ENCODE measurements around the gene TTLL10.

The TTLL10 gene

DNA sequence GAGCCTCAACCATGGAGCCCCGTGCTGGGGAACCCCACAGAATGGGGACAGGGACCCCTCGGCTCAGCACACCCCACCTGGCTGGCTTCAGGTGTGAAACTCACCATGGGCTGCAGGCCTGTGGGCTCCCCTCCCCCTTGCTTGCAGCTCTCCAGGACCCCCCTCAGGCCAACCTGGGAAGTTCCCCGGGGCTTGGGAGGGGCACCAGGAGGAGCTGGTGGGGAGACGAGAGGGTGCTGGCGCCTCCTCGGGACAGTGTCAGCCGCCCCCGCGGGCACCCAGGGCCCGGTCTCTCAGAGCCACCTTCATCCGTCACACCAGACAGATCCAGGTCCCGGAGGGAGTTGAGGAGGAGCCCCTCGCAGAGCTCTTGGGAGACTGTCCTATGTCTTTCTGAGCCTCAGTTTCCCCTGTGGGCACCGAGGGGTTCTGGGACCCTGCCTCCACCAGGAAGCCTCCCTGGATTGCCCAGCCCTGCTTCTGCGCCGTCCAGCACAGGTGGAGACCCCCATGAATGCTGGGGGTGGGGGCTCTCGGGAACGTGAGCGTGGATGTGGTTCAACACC lies 33.4 kb downstream of the TTLL10 start:
- DNase-seq: peak; percentile 19

GRCh38 chr1:1207571-1207892 lies 33.9 kb downstream of the TTLL10 start:
- DNase-seq: no peak

DNA sequence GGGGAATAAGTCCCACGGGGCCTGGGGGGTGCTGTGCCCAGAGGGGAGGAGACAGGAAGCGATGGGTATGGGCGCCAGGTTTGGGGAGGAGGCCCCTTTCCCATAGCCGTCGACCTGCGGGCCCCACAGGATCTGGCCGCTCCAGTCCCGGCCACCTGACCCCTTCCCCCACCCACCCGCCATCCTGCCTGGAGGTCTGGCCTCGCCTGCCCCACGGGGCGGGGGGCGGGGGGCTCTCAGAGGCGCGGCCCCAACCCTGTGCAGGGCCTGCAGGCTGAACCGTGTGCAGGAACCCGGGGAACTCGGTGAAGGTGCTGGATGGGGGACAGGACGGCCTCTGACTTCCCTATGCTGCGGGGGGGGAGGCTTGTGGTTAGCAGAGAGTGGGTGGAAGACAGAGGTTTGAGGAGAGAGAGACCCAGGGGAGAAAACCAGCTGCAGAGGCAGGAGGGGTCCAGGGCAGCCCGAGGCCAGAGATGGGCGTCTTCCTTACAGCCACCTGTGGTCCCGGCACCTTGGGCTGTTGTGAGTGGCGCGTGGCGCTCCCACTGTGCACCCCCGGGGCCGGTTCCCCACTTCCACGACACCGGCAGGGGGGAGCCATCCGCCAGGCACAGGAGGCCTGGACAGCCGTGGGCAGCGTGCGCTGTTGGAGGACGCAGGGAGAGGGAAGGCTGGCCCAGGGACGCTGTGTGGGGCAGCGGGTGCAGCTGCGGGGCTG lies 35.2 kb downstream of the TTLL10 start:
- DNase-seq: peak; percentile 51

GRCh38 chr1:1210726-1211540 lies 37.3 kb downstream of the TTLL10 start:
- DNase-seq: peak; percentile 15

DNA sequence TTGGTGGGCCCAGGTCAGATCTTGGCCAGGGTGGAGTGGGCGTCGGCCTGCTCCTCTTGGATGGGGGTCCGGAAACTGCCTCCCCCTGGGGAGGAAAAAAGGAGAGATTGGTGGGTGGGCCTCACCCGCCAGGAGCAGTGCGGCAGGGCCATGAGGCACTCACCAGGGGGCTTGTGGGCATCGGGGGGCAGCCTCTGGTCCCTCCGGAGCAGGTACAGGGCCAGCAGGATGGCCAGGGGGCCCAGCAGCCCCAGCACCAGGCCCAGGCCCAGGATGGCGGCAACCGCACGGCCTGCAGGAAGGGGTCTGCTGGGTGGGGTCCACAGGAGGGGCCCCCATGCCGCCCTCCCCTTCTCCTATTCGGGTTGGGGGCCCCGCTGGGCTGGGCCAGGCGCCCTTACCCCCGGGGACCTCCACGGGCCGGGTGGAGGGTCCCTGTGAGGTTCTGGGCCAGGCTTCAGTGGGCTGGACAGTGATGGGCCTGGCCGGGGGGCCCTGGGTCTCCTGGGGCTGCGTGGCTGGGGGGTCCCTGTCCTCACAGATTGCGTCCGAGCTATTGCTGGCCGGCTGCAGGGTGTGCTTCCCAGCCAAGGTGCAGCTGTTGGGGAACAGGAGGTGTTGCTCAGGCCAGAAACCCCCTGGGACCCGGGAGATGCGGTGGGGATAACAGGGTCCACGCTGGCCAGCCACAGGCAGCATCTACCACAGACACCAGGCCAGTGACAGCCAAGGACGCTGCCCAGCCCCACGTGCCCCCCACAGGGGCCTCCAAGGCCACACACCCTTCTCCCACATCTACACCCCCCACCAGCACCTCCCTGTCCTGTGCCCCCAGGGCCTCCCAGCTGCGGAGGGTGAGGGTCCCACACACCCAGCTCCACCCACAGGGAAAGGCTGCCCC lies 38.1 kb downstream of the TTLL10 start:
- DNase-seq: peak; percentile 18

- peak; percentile 75 for DNase-seq
Measured at GRCh38 chr1:1212780-1213344, 39.2 kb downstream of the TTLL10 start.

GRCh38 chr1:1213345-1214265 lies 39.9 kb downstream of the TTLL10 start, which contains the start of gene TNFRSF4:
TNFRSF4 (minus strand) TSS chr1:1214153; CDS start chr1:1214127, 26 bp downstream.
- no peak for DNase-seq

GRCh38 chr1:1215080-1215676 lies 41.5 kb downstream of the TTLL10 start:
- DNase-seq: no peak

DNA sequence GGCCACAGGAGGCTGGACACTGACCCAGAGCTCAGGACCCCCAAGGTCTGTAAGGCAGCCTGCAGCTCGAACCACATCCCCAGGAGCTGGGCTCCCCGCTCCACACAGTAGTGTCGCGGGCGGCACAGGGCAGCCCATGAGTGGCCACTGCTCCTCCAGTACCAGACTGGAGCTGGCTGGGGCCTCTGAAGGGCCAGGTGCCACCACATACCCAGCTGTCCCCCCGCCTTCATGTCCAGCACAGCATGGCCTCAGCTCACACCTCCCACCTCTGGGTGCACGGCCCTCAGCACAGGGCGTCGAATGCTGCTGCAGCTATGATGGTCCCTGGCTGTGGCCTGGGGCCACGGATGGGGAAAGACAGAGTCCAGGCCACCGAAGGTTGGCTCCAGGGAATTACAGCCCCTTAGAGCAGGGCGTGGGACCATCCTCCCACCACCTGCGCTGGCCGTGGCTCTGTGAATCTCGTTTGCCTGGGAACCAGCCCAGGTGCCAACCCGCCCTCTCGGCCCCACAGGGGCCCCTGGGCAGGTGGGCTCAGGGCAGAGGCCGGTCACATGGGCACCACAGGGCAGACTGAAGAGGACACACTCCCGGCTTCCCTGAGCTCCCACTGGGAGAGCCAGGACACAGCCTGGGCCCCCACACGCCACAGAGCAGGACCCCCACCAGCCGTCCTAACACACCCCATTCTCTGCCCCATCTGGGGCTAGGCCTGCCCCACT lies 42.4 kb downstream of the TTLL10 start:
- no peak for DNase-seq

DNA sequence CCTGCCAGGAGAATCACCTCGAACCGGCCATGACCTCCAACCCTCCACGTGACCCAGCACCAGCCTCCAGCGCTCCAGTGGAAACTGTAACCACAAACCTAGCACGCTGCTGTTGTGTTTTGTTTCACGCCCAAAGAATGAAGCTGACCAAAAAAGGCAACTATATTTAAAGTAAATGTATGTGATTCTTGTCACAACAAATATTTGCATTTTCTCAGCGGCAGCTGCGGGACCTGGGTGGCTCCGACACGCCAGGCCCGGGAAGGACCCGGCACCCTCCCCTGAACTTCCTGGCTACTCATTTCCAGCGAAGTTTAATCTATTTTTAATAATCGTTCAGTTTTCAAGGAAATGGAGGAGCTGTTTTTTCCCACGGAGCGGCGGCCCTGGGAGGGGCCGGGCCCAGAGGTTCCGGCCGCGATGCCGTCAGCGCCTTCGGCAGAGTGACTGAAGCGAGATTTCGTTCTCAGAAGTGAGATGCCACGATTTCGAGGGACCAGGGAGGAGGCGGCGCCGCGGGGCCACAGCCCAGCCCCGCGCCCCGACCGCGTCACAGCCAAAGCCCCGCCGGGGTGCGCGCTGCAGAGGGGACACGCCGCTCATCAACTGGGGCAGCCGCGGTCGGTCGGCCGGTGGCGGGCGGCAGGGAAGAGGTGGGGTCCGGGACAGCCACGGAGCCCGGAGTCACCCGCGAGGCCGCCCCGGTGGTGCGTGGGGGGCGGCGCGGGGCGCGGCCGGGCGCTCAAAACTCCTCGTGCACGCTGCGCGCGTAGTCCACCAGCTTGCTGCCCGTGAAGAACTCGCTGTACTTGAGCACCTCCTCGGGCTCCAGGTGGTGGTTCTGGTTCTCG lies 43.3 kb downstream of the TTLL10 start:
- no peak for DNase-seq

DNA sequence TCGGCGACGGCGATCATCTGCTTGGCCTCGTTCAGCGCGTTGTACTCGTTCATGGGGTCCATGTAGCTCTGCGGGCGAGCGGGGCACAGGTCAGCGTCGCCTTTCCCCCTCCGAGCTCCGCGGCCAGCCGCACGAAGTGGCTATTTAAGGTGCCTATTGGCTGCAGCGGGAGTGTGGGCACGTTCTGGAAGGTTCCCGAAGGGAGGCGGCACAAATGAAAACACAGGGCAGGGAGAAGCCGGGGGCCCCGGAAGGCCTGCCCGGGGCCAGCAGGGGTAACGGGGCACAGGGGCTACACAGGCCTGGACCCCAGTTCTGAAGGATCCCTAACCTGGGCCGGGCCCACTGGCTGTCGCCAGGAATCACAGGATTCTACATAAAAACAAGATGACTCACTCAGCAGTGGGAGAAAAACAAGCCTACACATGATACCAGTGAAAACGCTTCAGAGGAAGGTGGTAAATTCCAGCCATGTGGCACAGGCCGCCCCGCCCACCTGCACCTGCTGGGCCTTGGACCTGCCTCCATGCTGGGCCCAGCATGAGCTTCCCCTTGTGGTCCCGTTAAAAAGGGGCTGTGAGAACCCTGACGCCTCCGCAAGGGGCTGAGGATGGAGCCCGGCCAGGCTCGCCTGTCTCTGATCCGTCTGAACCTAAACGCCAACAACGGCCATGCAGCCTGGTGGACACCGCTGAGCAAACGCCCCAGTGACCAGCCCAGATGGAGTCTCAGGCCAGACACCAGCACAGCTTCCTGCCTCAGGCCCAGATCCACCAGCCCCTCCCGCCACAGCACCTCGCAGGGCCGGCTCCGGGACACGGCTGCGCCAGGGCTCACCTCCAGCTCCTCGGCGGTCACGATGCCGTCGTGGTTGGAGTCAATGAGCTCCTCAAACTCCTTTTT lies 44.2 kb downstream of the TTLL10 start:
- no peak for DNase-seq

- no peak for DNase-seq
Measured at GRCh38 chr1:1218524-1219200, 45.0 kb downstream of the TTLL10 start.

DNA sequence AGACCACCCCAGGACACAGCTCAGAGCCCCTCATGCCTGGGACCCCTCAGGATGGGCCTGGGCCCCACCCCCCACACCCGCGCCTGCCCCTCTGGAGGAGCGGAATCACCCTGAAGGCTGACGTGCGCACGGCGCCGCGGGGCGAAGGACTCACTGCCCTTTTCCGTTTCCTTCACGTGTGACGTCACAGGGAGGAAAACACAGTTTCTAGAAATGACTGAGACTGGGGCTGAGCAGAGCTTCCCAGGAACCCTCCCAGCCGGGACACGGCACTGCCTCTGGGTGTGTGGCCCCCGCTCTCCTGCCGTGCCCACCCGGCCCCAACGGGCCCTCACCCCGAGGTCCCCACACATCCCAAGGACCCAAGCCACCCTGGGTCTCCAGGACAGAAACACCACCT lies 45.7 kb downstream of the TTLL10 start:
- DNase-seq: no peak

DNA sequence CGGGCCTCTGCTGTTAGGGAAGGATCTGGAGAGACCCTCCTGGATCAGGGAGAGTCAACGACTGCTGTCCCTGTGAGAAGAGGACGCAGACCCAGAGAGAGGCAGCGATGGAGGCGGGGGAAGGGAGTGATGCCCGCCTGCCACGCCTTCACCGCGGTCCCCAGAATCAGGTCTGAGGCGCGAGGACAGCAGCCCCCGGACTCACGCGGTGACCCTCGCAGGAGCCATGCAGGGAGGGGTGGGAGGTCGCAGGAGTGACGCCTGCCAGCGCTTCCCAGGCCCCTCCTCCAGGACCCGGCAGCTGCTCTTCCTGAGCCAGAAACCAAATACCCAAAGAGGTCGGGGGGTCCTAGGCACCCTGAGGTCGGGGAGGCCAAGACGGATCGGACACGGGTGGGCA lies 46.5 kb downstream of the TTLL10 start:
- no peak for DNase-seq

GRCh38 chr1:1221887-1222574 lies 48.4 kb downstream of the TTLL10 start:
- DNase-seq: no peak

DNA sequence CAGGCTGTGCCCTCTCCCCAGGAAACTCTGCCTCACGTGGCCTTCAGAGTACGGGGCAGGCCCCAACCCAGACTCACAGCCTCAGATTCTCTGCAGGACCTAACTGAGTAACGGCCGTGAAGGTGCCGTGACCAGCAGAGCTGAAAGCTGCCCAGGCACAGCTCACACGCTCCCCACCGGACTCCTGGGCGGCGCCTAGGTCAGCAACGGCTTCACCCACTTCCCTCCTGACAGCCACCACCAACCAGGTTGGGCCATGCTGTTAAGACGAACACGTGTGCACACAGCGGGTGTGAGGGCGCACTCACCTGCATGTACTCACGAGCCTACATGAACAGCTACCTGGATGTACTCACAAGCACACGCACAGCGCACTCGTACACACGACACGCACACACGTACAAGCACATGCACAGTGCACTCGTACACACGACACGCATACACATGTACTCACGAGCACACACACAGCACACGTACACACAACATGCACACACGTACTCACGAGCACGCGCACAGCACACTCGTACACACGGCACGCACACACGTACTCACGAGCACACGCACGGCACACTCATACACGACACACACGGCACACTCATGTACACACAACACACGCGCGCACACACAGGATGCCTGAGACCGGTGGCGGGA lies 49.0 kb downstream of the TTLL10 start:
- no peak for DNase-seq
